PC-9 (cell line): ENCODE results near the gene GRIK3. TPM values are rescaled to one million over a fixed set of nuclear protein-coding genes. Genes with fewer than 3 reads are reported as not detected.

Experiments
- BruUV-seq: library from RNA; stranded (reverse); fragments of 400-500 nt; replicated peaks from 2 replicates; lab custom pipeline; 2021; lab: Mats Ljungman, UMichigan
- CTCF ChIA-PET: fragments of 300-600 bp; sonication (Branson Sonifier 250); formaldehyde crosslinking; loops from one replicate; lab custom pipeline; 2022; ENCODE audit warnings: antibody characterized with exemption; lab: Charles Lee
- POLR2A ChIA-PET: fragments of 300-600 bp; sonication (Branson Sonifier 250); formaldehyde crosslinking; loops from one replicate; lab custom pipeline; 2022; ENCODE audit warnings: antibody characterized with exemption; ENCODE audit not compliant: unreplicated experiment; lab: Charles Lee
- DNase-seq, 2 experiments: peaks; one replicate each; pipeline versions ENCODE4 v3.0.0 to v3.0.0-alpha.2; 2015 to 2022; ENCODE audit warnings: mixed read lengths in 1 of 2
- H2AFZ ChIP-seq: fragments of 200-600 bp; sonication (generic); 2 replicates; pipeline ENCODE4 v1.8.1; 2017; ENCODE audit warnings: antibody characterized with exemption
- H3F3A ChIP-seq: fragments of 200-600 bp; sonication (generic); 2 replicates; pipeline ENCODE4 v1.8.1; 2017; ENCODE audit warnings: antibody characterized with exemption, mild to moderate bottlenecking, low read depth; ENCODE audit not compliant: insufficient read depth
- H3K27ac ChIP-seq: fragments of 200-600 bp; sonication (generic); 2 replicates; pipeline ENCODE4 v1.6.1; 2016; ENCODE audit warnings: mixed run types
- H3K27me3 ChIP-seq: fragments of 200-600 bp; sonication (generic); 2 replicates; pipeline ENCODE4 v1.6.1; 2016; ENCODE audit warnings: low read depth, mixed run types; ENCODE audit not compliant: insufficient read depth
- H3K36me3 ChIP-seq: fragments of 200-600 bp; sonication (generic); 2 replicates; pipeline ENCODE4 v1.6.1; 2016; ENCODE audit warnings: low read depth, mixed run types
- H3K4me1 ChIP-seq: fragments of 200-600 bp; sonication (generic); replicated peaks from 2 replicates; pipeline ENCODE4 v1.6.1; 2016; ENCODE audit warnings: mixed run types; ENCODE audit not compliant: insufficient read depth
- H3K4me2 ChIP-seq: fragments of 200-600 bp; sonication (generic); 2 replicates; pipeline ENCODE4 v1.6.1; 2017; ENCODE audit warnings: mixed run types
- H3K4me3 ChIP-seq: fragments of 200-600 bp; sonication (generic); 2 replicates; pipeline ENCODE4 v1.6.1; 2016; ENCODE audit warnings: mixed run types
- H3K79me2 ChIP-seq: fragments of 200-600 bp; sonication (generic); 2 replicates; pipeline ENCODE4 v1.6.1; 2017; ENCODE audit warnings: low read depth, mixed run types
- H3K9me2 ChIP-seq: fragments of 200-600 bp; sonication (generic); 2 replicates; pipeline ENCODE4 v1.8.1; 2017; ENCODE audit warnings: mild to moderate bottlenecking; ENCODE audit not compliant: insufficient read depth
- H3K9me3 ChIP-seq: fragments of 200-600 bp; sonication (generic); 2 replicates; pipeline ENCODE4 v1.8.1; 2016; ENCODE audit warnings: low read depth; ENCODE audit not compliant: insufficient read depth
- H4K20me1 ChIP-seq: fragments of 200-600 bp; sonication (generic); 2 replicates; pipeline ENCODE4 v1.8.1; 2017; ENCODE audit not compliant: insufficient read depth
- CTCF ChIP-seq: fragments of 200-600 bp; sonication (generic); conservative IDR thresholded peaks from 2 replicates; pipeline ENCODE4 v1.6.1; 2017; ENCODE audit warnings: mixed run types, antibody characterized with exemption, mild to moderate bottlenecking, moderate library complexity
- EZH2 ChIP-seq: fragments of 200-600 bp; sonication (generic); IDR thresholded peaks from 2 replicates; pipeline ENCODE4 v1.8.0; 2017; ENCODE audit warnings: antibody characterized with exemption, low read depth
- intact Hi-C: fragments of 100-400 bp; cut with micrococcal nuclease; formaldehyde crosslinking; loops from one replicate; pipeline ENCODE4 v1.10.0; 2022; ENCODE audit not compliant: unreplicated experiment
- total RNA-seq: library from RNA; stranded (reverse); gene quantifications from 2 replicates; pipeline ENCODE4 v1.2.3, GENCODE V29; 2021

GRIK3 gene
- total RNA-seq, 1 experiment from 2014 or later, result not detected

- no peak overlapping the region for H3K4me2 ChIP-seq
- TF ChIP-seq CTCF (no peak), EZH2 (no peak)
- BruUV-seq, result no TSS peak
- POLR2A ChIA-PET, result no interaction called here
- intact Hi-C loops, result no loop called here
- H3K27ac ChIP-seq, result no peak overlapping the region
- no peaks in the 10 kb centered on the region for H3K9me3 ChIP-seq
- CTCF ChIA-PET, result no interaction called here
- H3K27me3 ChIP-seq, result peaks cover 31% of the 10 kb centered on the region
- DNase-seq, result no peak
- no peaks in the 10 kb centered on the region for H3K9me2 ChIP-seq
- H3K79me2 ChIP-seq, result no peaks in the 10 kb centered on the region
- H4K20me1 ChIP-seq, result no peaks in the 10 kb centered on the region
- H3K4me3 ChIP-seq, result no peak overlapping the region
- H3F3A ChIP-seq, result no peaks in the 10 kb centered on the region
- H2AFZ ChIP-seq, result no peak overlapping the region
- H3K36me3 ChIP-seq, result no peaks in the 10 kb centered on the region
- peaks cover 7% of the 10 kb centered on the region; the same call in 1 of the 2 replicates for H3K4me1 ChIP-seq
Observed at GRCh38 chr1:36765785-36766300, 268.5 kb downstream of the GRIK3 start.

GRCh38 chr1:36764798-36765197 lies 269.5 kb downstream of the GRIK3 start:
- H2AFZ ChIP-seq, result no peak overlapping the region
- no peaks in the 10 kb centered on the region for H3K79me2 ChIP-seq
- no peaks in the 10 kb centered on the region for H3K36me3 ChIP-seq
- no peaks in the 10 kb centered on the region for H3F3A ChIP-seq
- intact Hi-C loops, result no loop called here
- H3K4me1 ChIP-seq, result peaks cover 13% of the 10 kb centered on the region; the same call in 1 of the 2 replicates
- BruUV-seq, result no TSS peak
- H4K20me1 ChIP-seq, result no peaks in the 10 kb centered on the region
- H3K27ac ChIP-seq, result no peak overlapping the region
- H3K4me2 ChIP-seq, result no peak overlapping the region
- H3K9me2 ChIP-seq, result no peaks in the 10 kb centered on the region
- DNase-seq, result no peak
- no peak for TF ChIP-seq CTCF
- TF ChIP-seq EZH2, result no peak
- no peaks in the 10 kb centered on the region for H3K9me3 ChIP-seq
- ChIA-PET POLR2A (no interaction called here), CTCF (no interaction called here)
- peaks cover 22% of the 10 kb centered on the region for H3K27me3 ChIP-seq
- no peak overlapping the region for H3K4me3 ChIP-seq

- Histone ChIP-seq H4K20me1 (no peaks in the 10 kb centered on the region), H3K36me3 (no peaks in the 10 kb centered on the region), H3K9me3 (no peaks in the 10 kb centered on the region), H3K27me3 (peaks cover 12% of the 10 kb centered on the region), H3K27ac (no peak overlapping the region), H3K9me2 (no peaks in the 10 kb centered on the region), H2AFZ (no peak overlapping the region), H3K79me2 (no peaks in the 10 kb centered on the region), H3K4me3 (no peak overlapping the region), H3K4me1 (peaks cover 13% of the 10 kb centered on the region; the same call in 1 of the 2 replicates), H3K4me2 (no peak overlapping the region), H3F3A (no peaks in the 10 kb centered on the region)
- TF ChIP-seq CTCF, result no peak
- TF ChIP-seq EZH2, result no peak
- POLR2A ChIA-PET, result interaction anchor here (0.7 kb wide), 1 partner anchor 333 kb away, joined by 5 read pairs; no protein-coding TSS in a partner anchor
- intact Hi-C loops, result no loop called here
- no TSS peak for BruUV-seq
- CTCF ChIA-PET, result no interaction called here
- DNase-seq, result no peak
Observed at GRCh38 chr1:36763771-36764170, 270.5 kb downstream of the GRIK3 start.
